HG03139 (cell line): ENCODE results near the gene RASSF5.
"Not testable (repeated sequence)": the region's sequence is repeated elsewhere in the genome, so short reads cannot be mapped to it uniquely, and the experiment has no call there.

Source experiments
- ATAC-seq: cut with Tn5 transposase; IDR thresholded peaks from one replicate; pipeline ENCODE4 v1.9.1; 2021; ENCODE audit not compliant: unreplicated experiment

Gene RASSF5

GRCh38 chr1:206476058-206476457, 31.3 kb upstream of the RASSF5 start:
- no peak for ATAC-seq

GRCh38 chr1:206476591-206476990, 30.7 kb upstream of the RASSF5 start:
- no peak for ATAC-seq

- no peak for ATAC-seq
These were observed 30.2 kb upstream of the RASSF5 start for GRCh38 chr1:206477110-206477509.

- ATAC-seq: no peak
These were observed 29.6 kb upstream of the RASSF5 start for GRCh38 chr1:206477581-206478380.

- ATAC-seq: no peak
These were observed 28.6 kb upstream of the RASSF5 start for GRCh38 chr1:206478746-206479145.

GRCh38 chr1:206479183-206480125, 27.9 kb upstream of the RASSF5 start:
- no peak for ATAC-seq

- no peak for ATAC-seq
These were observed 27.1 kb upstream of the RASSF5 start for GRCh38 chr1:206480211-206480610.

- ATAC-seq: no peak
These were observed 24.7 kb upstream of the RASSF5 start for GRCh38 chr1:206482611-206483010.

GRCh38 chr1:206483864-206484263, 23.5 kb upstream of the RASSF5 start:
- ATAC-seq: not testable (repeated sequence)

GRCh38 chr1:206484901-206485300, 22.4 kb upstream of the RASSF5 start:
- no peak for ATAC-seq

- ATAC-seq: no peak
These were observed 20.1 kb upstream of the RASSF5 start for GRCh38 chr1:206486995-206487788.

GRCh38 chr1:206487970-206488369, 19.4 kb upstream of the RASSF5 start:
- ATAC-seq: no peak

- no peak for ATAC-seq
These were observed 18.9 kb upstream of the RASSF5 start for GRCh38 chr1:206488466-206488865.

GRCh38 chr1:206489980-206490770, 17.2 kb upstream of the RASSF5 start:
- ATAC-seq: no peak

GRCh38 chr1:206490771-206491405, 16.4 kb upstream of the RASSF5 start:
- ATAC-seq: no peak

GRCh38 chr1:206491616-206492015, 15.7 kb upstream of the RASSF5 start:
- no peak for ATAC-seq

GRCh38 chr1:206492589-206492988, 14.7 kb upstream of the RASSF5 start:
- no peak for ATAC-seq

- no peak for ATAC-seq
These were observed 14.1 kb upstream of the RASSF5 start for GRCh38 chr1:206493279-206493678.

- ATAC-seq: no peak
These were observed 12.3 kb upstream of the RASSF5 start for GRCh38 chr1:206495011-206495461.
